ENCODE measurements around the gene MEIS2.

MEIS2 gene

GRCh38 chr15:36954486-36954885, 145.9 kb downstream of the MEIS2 start:
- no peak for DNase-seq (ENCODE audit: low spot score in 2 of 2)
- Histone ChIP-seq H3K27me3 (ENCODE audit: low read depth) (no peaks in the 10 kb centered on the region), H3K9me3 (no peaks in the 10 kb centered on the region), H3K36me3 (replicated peaks) (no peaks in the 10 kb centered on the region), H3K4me1 (no peaks in the 10 kb centered on the region), H3K4me3 (no peak overlapping the region)
- in situ Hi-C loops (cut with MboI; ENCODE audit: low sequenced_read_pairs): no loop called here

DNA sequence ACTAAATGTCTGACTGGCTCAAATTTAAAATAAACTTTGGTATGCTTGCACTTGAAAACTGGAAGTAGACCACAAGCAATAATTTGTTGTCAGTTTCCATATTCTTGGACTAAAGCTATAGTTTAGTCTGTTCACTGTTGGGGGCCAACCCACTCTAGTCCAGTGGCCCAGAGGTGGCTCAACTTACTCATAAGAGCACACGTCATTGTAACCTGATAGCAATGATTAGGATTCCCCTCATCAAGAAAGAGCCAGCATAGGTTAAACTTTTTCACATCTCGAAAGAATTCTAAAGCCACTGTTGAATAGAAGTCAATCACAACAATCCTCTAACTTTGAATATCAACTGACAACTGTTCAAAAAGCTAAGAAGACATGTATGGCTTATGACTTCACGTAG, 147.0 kb downstream of the MEIS2 start:
- no peaks in the 10 kb centered on the region for H3K9me3 ChIP-seq

GRCh38 chr15:36951731-36952247, 148.6 kb downstream of the MEIS2 start:
- Histone ChIP-seq H3K4me3 (no peak overlapping the region), H3K36me3 (replicated peaks) (peaks cover 4% of the 10 kb centered on the region), H3K9me3 (no peaks in the 10 kb centered on the region), H3K4me1 (no peaks in the 10 kb centered on the region), H3K27me3 (ENCODE audit: low read depth) (no peaks in the 10 kb centered on the region)
- in situ Hi-C loops (cut with MboI; ENCODE audit: low sequenced_read_pairs): no loop called here
- no peak for DNase-seq (ENCODE audit: low spot score in 2 of 2)

More for the DNA sequence above, 147.0 kb downstream of the MEIS2 start:
- H3K4me1 ChIP-seq: no peaks in the 10 kb centered on the region
- DNase-seq (ENCODE audit: low spot score in 2 of 2): no peak
- H3K27me3 ChIP-seq (ENCODE audit: low read depth): no peaks in the 10 kb centered on the region
- in situ Hi-C loops (cut with MboI; ENCODE audit: low sequenced_read_pairs): no loop called here
- H3K36me3 ChIP-seq (replicated peaks): peaks cover 3% of the 10 kb centered on the region
- no peak overlapping the region for H3K4me3 ChIP-seq

GRCh38 chr15:36950371-36950770, 150.0 kb downstream of the MEIS2 start:
- Histone ChIP-seq H3K9me3 (no peaks in the 10 kb centered on the region), H3K4me1 (no peaks in the 10 kb centered on the region), H3K4me3 (no peak overlapping the region), H3K27me3 (ENCODE audit: low read depth) (no peaks in the 10 kb centered on the region), H3K36me3 (replicated peaks) (peaks cover 5% of the 10 kb centered on the region)
- in situ Hi-C loops (cut with MboI; ENCODE audit: low sequenced_read_pairs): no loop called here
- DNase-seq (ENCODE audit: low spot score in 2 of 2): no peak

GRCh38 chr15:36948982-36949381, 151.4 kb downstream of the MEIS2 start:
- Histone ChIP-seq H3K36me3 (replicated peaks) (peaks cover 5% of the 10 kb centered on the region), H3K4me1 (no peaks in the 10 kb centered on the region), H3K27me3 (ENCODE audit: low read depth) (no peaks in the 10 kb centered on the region), H3K4me3 (no peak overlapping the region), H3K9me3 (no peaks in the 10 kb centered on the region)
- in situ Hi-C loops (cut with MboI; ENCODE audit: low sequenced_read_pairs): no loop called here
- no peak for DNase-seq (ENCODE audit: low spot score in 2 of 2)

DNA sequence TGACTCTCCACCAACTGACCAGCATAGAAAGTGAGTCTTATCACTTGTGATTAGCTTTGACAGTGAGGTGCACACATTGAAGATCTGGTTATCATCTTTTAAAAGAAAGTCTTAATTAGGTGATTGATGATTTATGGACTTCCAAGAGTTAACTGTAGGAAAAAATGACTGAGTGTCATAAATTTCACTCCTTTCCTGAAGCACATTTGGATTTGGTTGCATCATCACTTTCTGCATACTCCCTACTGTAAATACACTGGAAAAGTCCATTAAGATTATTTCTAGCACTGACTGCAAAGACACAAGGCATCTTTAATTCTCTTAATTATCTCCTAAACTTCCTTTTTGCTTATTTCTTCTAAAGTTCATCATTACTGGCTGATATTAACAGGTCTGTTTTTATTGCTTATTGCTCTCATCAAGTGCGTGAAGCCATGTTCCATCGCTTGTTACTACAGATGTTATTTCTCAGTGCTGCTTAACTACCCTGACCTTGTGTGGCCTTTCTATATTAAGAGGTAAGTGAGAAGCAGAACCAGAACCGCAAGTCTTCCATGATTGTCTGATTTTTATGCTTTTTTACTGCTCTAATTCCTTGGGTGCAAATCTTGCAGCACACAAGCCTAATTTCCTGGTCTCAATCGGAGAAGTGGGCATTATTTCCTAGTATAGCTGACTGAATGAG, 153.2 kb downstream of the MEIS2 start:
- no peak for DNase-seq (ENCODE audit: low spot score in 2 of 2)

DNA sequence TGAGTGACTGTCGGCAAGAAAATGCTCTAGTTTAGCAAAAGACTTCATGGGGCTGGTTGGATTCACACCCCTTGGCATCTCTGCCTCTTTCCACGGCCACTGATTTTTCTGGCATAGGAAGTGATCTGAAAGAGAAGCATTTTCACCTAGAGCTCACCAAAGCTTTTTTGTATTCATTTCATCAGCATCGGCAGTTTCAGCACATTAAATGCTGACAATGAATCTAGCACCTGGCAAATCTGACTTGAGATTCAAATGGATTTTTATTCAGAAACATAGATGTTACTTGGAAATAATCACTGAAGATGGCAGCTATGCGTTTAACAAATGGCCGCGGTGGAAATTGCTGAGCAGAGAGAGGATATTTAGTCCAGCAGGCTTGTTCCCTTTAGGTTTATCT, 155.9 kb downstream of the MEIS2 start:
- Histone ChIP-seq H3K36me3 (replicated peaks) (peaks cover 11% of the 10 kb centered on the region), H3K9me3 (no peaks in the 10 kb centered on the region), H3K27me3 (ENCODE audit: low read depth) (no peaks in the 10 kb centered on the region), H3K4me1 (no peaks in the 10 kb centered on the region), H3K4me3 (no peak overlapping the region)
- in situ Hi-C loops (cut with MboI; ENCODE audit: low sequenced_read_pairs): no loop called here
- DNase-seq (ENCODE audit: low spot score in 2 of 2): no peak

More for the DNA sequence above, 153.2 kb downstream of the MEIS2 start:
- in situ Hi-C loops (cut with MboI; ENCODE audit: low sequenced_read_pairs): no loop called here
- Histone ChIP-seq H3K27me3 (ENCODE audit: low read depth) (no peaks in the 10 kb centered on the region), H3K36me3 (replicated peaks) (peaks cover 5% of the 10 kb centered on the region), H3K4me3 (no peak overlapping the region), H3K9me3 (no peaks in the 10 kb centered on the region), H3K4me1 (no peaks in the 10 kb centered on the region)

- H3K4me1 ChIP-seq: no peaks in the 10 kb centered on the region
- H3K27me3 ChIP-seq (ENCODE audit: low read depth): no peaks in the 10 kb centered on the region
- in situ Hi-C loops (cut with MboI; ENCODE audit: low sequenced_read_pairs): no loop called here
- H3K4me3 ChIP-seq: no peak overlapping the region
- peaks cover 11% of the 10 kb centered on the region for H3K36me3 ChIP-seq (replicated peaks)
- DNase-seq (ENCODE audit: low spot score in 2 of 2): no peak
- no peaks in the 10 kb centered on the region for H3K9me3 ChIP-seq
These were observed 156.6 kb downstream of the MEIS2 start for GRCh38 chr15:36943508-36944361.

GRCh38 chr15:36942248-36942827, 158.0 kb downstream of the MEIS2 start:
- Histone ChIP-seq H3K4me1 (no peaks in the 10 kb centered on the region), H3K36me3 (replicated peaks) (0 out of 2 replicates have a peak, but pooled peaks cover 8% of the 10 kb centered on the region)
- in situ Hi-C loops (cut with MboI; ENCODE audit: low sequenced_read_pairs): no loop called here

DNA sequence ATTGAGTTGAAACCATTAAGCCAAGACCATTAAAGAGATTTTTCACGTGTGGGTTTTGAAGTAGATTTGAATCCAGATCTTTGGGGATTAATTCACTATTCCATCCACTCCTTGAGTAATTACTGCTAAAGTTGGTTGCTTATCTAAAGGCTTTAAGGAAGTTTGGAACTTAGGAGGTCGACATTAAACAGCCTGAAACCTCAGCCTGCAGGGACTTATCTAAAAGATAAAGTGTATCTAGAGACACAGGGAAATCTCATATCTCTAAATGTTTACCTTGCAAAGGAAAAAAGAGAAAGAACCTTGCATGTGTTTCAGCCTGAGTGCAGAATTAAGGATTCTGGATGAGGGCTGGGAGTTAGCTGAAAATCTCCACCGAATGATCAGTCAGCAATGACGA, 158.6 kb downstream of the MEIS2 start:
- in situ Hi-C loops (cut with MboI; ENCODE audit: low sequenced_read_pairs): no loop called here
- no peaks in the 10 kb centered on the region for H3K27me3 ChIP-seq (ENCODE audit: low read depth)
- H3K4me1 ChIP-seq: no peaks in the 10 kb centered on the region
- H3K4me3 ChIP-seq: no peak overlapping the region
- H3K36me3 ChIP-seq (replicated peaks): peaks cover 7% of the 10 kb centered on the region
- H3K9me3 ChIP-seq: no peaks in the 10 kb centered on the region
- DNase-seq (ENCODE audit: low spot score in 2 of 2): no peak

More at GRCh38 chr15:36942248-36942827, 158.0 kb downstream of the MEIS2 start:
- DNase-seq (ENCODE audit: low spot score in 2 of 2): no peak
- H3K27me3 ChIP-seq (ENCODE audit: low read depth): no peaks in the 10 kb centered on the region
- no peaks in the 10 kb centered on the region for H3K9me3 ChIP-seq
- no peak overlapping the region for H3K4me3 ChIP-seq

DNA sequence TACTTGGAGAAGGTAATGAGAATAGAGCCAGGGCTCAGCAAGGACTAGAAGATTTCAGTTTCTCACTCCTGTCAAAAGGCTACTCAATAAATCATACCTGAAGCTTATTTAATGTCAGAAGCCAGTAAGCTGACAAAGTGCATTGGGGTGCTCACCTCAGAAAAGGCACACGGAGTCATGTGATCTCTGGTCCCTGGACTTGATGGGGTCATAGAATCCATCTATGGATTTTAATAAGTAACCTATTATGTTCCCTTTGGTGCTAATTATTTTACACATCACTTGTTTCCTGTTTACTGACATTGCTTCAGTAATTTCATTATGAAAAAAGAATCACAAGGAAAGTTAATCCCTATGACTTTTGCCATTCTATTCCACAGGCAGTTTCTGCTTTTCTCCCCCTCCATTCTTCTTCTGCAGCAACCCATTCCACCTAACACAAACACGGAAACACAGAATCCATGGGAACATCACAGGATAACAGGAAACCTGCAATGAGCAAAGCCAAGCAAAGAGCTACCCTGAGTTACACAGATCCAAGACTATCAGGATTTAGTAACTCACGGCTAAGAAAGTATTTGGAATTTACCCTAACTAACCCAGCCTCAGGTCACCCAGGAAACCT, 159.6 kb downstream of the MEIS2 start:
- in situ Hi-C loops (cut with MboI; ENCODE audit: low sequenced_read_pairs): no loop called here
- DNase-seq (ENCODE audit: low spot score in 2 of 2): no peak
- no peak overlapping the region for H3K4me3 ChIP-seq

DNA sequence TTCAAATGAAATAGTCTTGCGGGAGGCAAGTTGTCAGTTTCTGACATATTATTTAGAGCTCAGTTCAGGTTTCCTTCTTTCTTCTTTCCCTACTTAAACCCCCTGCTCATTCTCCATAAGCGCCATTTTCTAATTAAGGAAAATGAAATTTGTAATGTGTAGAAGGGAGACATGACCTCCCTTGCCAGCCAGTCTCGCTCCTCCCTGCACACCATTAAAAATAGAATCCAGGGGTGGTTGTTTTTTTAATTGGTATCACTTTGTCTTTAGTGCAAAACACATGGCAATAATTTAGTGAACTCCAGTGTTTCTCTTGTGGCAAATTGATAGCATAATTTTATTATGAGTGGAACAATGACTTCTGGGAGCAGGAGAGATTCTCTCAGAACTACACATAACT, 160.1 kb downstream of the MEIS2 start:
- no peaks in the 10 kb centered on the region for H3K27me3 ChIP-seq (ENCODE audit: low read depth)
- peaks cover 6% of the 10 kb centered on the region for H3K36me3 ChIP-seq (replicated peaks)
- in situ Hi-C loops (cut with MboI; ENCODE audit: low sequenced_read_pairs): no loop called here
- no peak overlapping the region for H3K4me3 ChIP-seq
- no peak for DNase-seq (ENCODE audit: low spot score in 2 of 2)
- no peaks in the 10 kb centered on the region for H3K9me3 ChIP-seq
- peaks cover 3% of the 10 kb centered on the region for H3K4me1 ChIP-seq

More for the DNA sequence above, 159.6 kb downstream of the MEIS2 start:
- Histone ChIP-seq H3K27me3 (ENCODE audit: low read depth) (no peaks in the 10 kb centered on the region), H3K36me3 (replicated peaks) (peaks cover 6% of the 10 kb centered on the region), H3K4me1 (no peaks in the 10 kb centered on the region), H3K9me3 (no peaks in the 10 kb centered on the region)

- no peaks in the 10 kb centered on the region for H3K27me3 ChIP-seq (ENCODE audit: low read depth)
- peaks cover 17% of the 10 kb centered on the region for H3K4me1 ChIP-seq
- no peak for DNase-seq (ENCODE audit: low spot score in 2 of 2)
- H3K9me3 ChIP-seq: no peaks in the 10 kb centered on the region
- H3K36me3 ChIP-seq (replicated peaks): peaks cover 6% of the 10 kb centered on the region
- no peak overlapping the region for H3K4me3 ChIP-seq
- in situ Hi-C loops (cut with MboI; ENCODE audit: low sequenced_read_pairs): no loop called here
These were observed 161.6 kb downstream of the MEIS2 start for GRCh38 chr15:36938764-36939163.
